ENCODE data around the gene TMEM151B. TPM values are rescaled to one million over a fixed set of nuclear protein-coding genes. Genes with fewer than 3 reads are reported as not detected.

TMEM151B gene
- total and polyA plus RNA-seq, 2 of the 13 experiments (the other 11 are each of a cell fraction or from before 2014, with no cell fraction given) = not detected

DNA sequence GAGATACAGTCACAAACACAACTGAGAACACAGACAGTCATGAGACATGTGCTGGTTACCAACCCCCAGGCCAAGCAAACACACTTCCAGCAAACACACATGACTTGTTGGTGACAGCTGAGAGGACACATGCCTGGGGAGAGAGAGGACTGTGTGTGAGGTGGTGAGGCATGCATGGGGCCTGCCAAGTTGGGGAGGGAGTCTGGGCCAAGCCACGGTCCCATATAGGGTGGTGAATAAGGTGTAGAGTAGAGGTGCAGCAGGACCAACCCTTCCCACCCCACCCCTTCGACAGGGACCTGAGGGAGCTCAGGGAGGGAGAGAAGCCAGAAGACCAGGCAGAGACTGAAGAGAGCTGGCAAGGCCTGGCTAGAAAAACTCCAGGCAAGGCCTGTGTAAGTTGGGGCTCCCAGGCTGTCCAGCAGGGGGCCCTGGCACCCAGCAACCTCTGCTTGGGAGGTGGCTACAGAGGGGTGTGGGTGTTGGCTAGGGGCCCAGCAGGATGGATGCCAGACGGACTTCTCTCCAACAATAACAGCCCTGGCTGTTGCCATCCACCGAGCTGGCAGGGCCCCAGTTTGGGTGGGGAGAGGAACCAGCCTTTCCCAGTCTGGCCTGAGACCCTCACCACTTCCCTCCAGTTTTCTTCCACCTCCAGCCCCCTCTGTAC lies 48.8 kb upstream of the TMEM151B start (continued):
- TF ChIP-seq ZNF687 (CRISPR knock-in tag; IDR thresholded peaks at IDR 0.05) (peak; percentile 86), BCL6 (CRISPR knock-in tag; IDR thresholded peaks at IDR 0.05) (0 out of 2 replicates have a peak, but pooled peaks have one; percentile 17), PHF5A (CRISPR knock-in tag; IDR thresholded peaks at IDR 0.05; ENCODE audit: low read depth, unreplicated experiment) (peak; percentile 69), ZNF580 (CRISPR knock-in tag; IDR thresholded peaks at IDR 0.05; ENCODE audit: borderline replicate concordance, low read depth) (peak; percentile 69; the same call in 1 of the 2 replicates), NFATC3 (CRISPR knock-in tag; IDR thresholded peaks at IDR 0.05) (no peak), FIP1L1 (IDR thresholded peaks at IDR 0.05; ENCODE audit: borderline replicate concordance, insufficient read depth, low read depth, low read length) (no peak), ZNF557 (CRISPR knock-in tag; IDR thresholded peaks at IDR 0.05) (no peak), YEATS2 (CRISPR knock-in tag; IDR thresholded peaks at IDR 0.05; ENCODE audit: borderline replicate concordance) (peak; percentile 64; the same call in 1 of the 2 replicates), YY1 (IDR thresholded peaks at IDR 0.05; ENCODE audit: insufficient read depth, insufficient replicate concordance, low read depth, low read length) (peak; percentile 19), KDM3A (CRISPR knock-in tag; IDR thresholded peaks at IDR 0.05; ENCODE audit: low read depth) (peak; percentile 80; the same call in 1 of the 2 replicates), ZSCAN29 (CRISPR knock-in tag; conservative IDR thresholded peaks at IDR 0.05) (no peak), SYNCRIP (IDR thresholded peaks at IDR 0.05; ENCODE audit: insufficient read depth, low read depth, low read length) (no peak), ZNF383 (CRISPR knock-in tag; IDR thresholded peaks at IDR 0.05; ENCODE audit: borderline replicate concordance) (no peak), ZMYM4 (CRISPR knock-in tag; IDR thresholded peaks at IDR 0.05) (peak; percentile 63; the same call in 1 of the 2 replicates), ZNF251 (CRISPR knock-in tag; IDR thresholded peaks at IDR 0.05) (no peak), ZNF276 (CRISPR knock-in tag; IDR thresholded peaks at IDR 0.05; ENCODE audit: low read depth) (0 out of 2 replicates have a peak, but pooled peaks have one; percentile 27), TERF1 (CRISPR knock-in tag; IDR thresholded peaks at IDR 0.05) (no peak)
- TF ChIP-seq, protein P1, sequence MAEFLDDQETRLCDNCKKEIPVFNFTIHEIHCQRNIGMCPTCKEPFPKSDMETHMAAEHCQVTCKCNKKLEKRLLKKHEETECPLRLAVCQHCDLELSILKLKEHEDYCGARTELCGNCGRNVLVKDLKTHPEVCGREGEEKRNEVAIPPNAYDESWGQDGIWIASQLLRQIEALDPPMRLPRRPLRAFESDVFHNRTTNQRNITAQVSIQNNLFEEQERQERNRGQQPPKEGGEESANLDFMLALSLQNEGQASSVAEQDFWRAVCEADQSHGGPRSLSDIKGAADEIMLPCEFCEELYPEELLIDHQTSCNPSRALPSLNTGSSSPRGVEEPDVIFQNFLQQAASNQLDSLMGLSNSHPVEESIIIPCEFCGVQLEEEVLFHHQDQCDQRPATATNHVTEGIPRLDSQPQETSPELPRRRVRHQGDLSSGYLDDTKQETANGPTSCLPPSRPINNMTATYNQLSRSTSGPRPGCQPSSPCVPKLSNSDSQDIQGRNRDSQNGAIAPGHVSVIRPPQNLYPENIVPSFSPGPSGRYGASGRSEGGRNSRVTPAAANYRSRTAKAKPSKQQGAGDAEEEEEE (CRISPR knock-in tag; IDR thresholded peaks at IDR 0.05; ENCODE audit: borderline replicate concordance) = no peak

Data from HepG2 (cell line).